Esophagus muscularis mucosa (tissue), 3 donors: Measurements from ENCODE around the gene PLEKHG4B.

Experiments
- POLR2A ChIP-seq: fragments of 450-650 bp; IDR thresholded peaks from one replicate; pipeline ENCODE4 v1.6.1; 2017; ENCODE audit warnings: antibody characterized with exemption, moderate library complexity, mild to moderate bottlenecking, low read depth
- POLR2AphosphoS5 ChIP-seq, 2 donors: sonication (generic); formaldehyde crosslinking; IDR thresholded peaks; one replicate each; pipeline ENCODE4 v1.6.1; 2017; ENCODE audit warnings: antibody characterized with exemption in 2 of 2
- TF ChIP-seq, protein P1 (sequence below), 3 experiments: fragments of 200-600 bp in 2 of 3; fragments of 450-650 bp in 1 of 3; sonication (generic) in 2 of 3; IDR thresholded peaks; one replicate each; pipeline ENCODE4 v1.5.1; 2017 to 2019; ENCODE audit warnings: antibody characterized with exemption in 3 of 3, mild to moderate bottlenecking in 2 of 3, moderate library complexity in 1 of 3

DNA sequence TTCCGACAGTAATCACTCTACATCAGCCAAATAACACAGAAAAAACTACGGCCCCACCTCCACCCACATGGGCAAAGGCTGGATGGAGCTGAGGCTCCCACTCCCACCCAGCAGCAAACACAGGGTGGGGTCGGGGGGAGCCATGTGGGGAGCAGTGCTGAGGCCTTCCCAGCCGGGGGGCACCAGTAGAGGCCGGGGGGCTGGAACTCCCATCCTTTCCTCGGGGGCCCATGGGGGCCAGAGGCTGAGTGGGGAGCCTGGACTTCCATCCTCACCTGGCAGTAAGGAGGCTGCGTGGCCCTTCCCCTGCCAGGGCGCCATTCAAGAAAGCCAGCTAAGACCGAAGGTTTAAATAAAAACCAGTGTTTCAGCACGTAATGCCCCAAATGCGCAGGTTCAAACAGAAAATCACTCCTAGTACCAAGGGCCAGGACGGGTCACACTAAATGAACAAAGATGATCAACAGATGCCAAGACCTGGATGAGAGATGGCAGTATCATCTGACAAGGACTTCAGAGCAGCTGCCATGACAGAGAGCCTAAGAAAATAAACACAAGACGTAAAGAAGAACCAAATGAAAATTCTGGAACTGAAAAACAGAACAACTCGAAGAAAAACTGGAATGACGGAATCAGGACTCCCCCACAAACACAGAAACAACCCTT is 116.6 kb downstream of the PLEKHG4B start:
- TF ChIP-seq POLR2AphosphoS5 (IDR thresholded peaks at IDR 0.05) (no peak), POLR2A (no peak)
- TF ChIP-seq, protein P1, sequence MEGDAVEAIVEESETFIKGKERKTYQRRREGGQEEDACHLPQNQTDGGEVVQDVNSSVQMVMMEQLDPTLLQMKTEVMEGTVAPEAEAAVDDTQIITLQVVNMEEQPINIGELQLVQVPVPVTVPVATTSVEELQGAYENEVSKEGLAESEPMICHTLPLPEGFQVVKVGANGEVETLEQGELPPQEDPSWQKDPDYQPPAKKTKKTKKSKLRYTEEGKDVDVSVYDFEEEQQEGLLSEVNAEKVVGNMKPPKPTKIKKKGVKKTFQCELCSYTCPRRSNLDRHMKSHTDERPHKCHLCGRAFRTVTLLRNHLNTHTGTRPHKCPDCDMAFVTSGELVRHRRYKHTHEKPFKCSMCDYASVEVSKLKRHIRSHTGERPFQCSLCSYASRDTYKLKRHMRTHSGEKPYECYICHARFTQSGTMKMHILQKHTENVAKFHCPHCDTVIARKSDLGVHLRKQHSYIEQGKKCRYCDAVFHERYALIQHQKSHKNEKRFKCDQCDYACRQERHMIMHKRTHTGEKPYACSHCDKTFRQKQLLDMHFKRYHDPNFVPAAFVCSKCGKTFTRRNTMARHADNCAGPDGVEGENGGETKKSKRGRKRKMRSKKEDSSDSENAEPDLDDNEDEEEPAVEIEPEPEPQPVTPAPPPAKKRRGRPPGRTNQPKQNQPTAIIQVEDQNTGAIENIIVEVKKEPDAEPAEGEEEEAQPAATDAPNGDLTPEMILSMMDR (IDR thresholded peaks at IDR 0.05) = no peak
